Breast epithelium (tissue), 4 donors: Measurements from ENCODE around the gene ASXL2. TPM values are rescaled to one million over a fixed set of nuclear protein-coding genes. Genes with fewer than 3 reads are reported as not detected.

Source experiments
- DNase-seq, 2 donors: peaks; one replicate each; pipeline ENCODE4 v3.0.0-alpha.2; 2019; ENCODE audit warnings: low spot score in 2 of 2
- H3K27ac ChIP-seq, 2 donors: fragments of 200-600 bp; sonication (generic) in 1 of 2; one replicate each; pipeline ENCODE4 v1.5.1; 2016 to 2019; ENCODE audit warnings: mild to moderate bottlenecking in 1 of 2
- H3K27me3 ChIP-seq, 2 donors: fragments of 200-600 bp; sonication (generic) in 1 of 2; one replicate each; pipeline versions ENCODE4 v1.5.1 to v1.6.0; 2017 to 2019; ENCODE audit warnings: control low read depth in 1 of 2, mild to moderate bottlenecking in 1 of 2
- H3K36me3 ChIP-seq: fragments of 200-600 bp; one replicate; pipeline ENCODE4 v1.5.1; 2019
- H3K4me1 ChIP-seq, 2 donors: fragments of 200-600 bp; sonication (generic); one replicate each; pipeline ENCODE4 v1.5.1; 2016 to 2019; ENCODE audit warnings: control low read depth in 1 of 2
- H3K4me3 ChIP-seq, 3 donors: fragments of 200-600 bp; sonication (generic); 1 replicate in 2 of 3; 2 replicates in 1 of 3; pipeline ENCODE4 v1.5.1; 2016 to 2019; ENCODE audit warnings: mild to moderate bottlenecking in 3 of 3, moderate library complexity in 2 of 3
- H3K9me3 ChIP-seq, 2 donors: fragments of 200-600 bp; sonication (generic) in 1 of 2; one replicate each; pipeline ENCODE4 v1.5.1; 2016 to 2019; ENCODE audit warnings: control low read depth in 1 of 2
- POLR2A ChIP-seq: fragments of 450-650 bp; IDR thresholded peaks from one replicate; pipeline ENCODE4 v1.6.1; 2016; ENCODE audit warnings: antibody characterized with exemption, mild to moderate bottlenecking, moderate library complexity
- POLR2AphosphoS5 ChIP-seq, 3 donors: sonication (generic); formaldehyde crosslinking; IDR thresholded peaks; one replicate each; pipeline ENCODE4 v1.6.1; 2017; ENCODE audit warnings: antibody characterized with exemption in 3 of 3
- intact Hi-C: fragments of 100-400 bp; cut with DNase I; formaldehyde crosslinking; loops from one replicate; pipeline ENCODE4 v1.15.1; 2023; ENCODE audit warnings: low total_unique reads
- total RNA-seq, 3 donors: library from RNA; depleted of rRNA; stranded (reverse); fragments of >200 nt; gene quantifications; one replicate each; pipeline ENCODE4 v1.1.0, GENCODE V29; 2016
- TF ChIP-seq, protein P1 (sequence below), 3 donors: fragments of 450-650 bp; IDR thresholded peaks; one replicate each; pipeline ENCODE4 v1.5.1; 2016 to 2017; ENCODE audit warnings: antibody characterized with exemption in 3 of 3, mild to moderate bottlenecking in 3 of 3, moderate library complexity in 3 of 3

The ASXL2 gene
- total RNA-seq, 3 donors from 2014 or later: 16.4 to 18.2 (median 17.4) TPM

DNA sequence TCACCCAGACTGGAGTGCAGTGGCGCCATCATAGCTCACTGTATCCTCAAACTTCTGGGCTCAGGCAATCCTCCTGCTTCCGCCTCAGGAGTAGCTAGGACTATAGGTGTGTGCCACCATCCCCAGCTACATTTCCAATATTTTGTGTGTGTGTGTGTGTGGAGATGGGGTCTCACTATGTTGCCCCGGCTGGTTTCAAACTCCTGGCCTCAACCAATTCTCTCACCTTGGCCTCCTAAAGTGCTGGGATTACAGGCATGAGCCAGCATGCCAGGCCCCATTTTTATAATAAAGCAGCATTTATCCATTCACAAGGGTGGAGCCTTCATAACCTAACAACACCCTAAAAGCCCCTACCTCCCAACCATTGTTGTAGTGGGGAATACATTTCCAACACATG is 152.4 kb downstream of the ASXL2 start:
- TF ChIP-seq POLR2A: no peak
- TF ChIP-seq, protein P1, sequence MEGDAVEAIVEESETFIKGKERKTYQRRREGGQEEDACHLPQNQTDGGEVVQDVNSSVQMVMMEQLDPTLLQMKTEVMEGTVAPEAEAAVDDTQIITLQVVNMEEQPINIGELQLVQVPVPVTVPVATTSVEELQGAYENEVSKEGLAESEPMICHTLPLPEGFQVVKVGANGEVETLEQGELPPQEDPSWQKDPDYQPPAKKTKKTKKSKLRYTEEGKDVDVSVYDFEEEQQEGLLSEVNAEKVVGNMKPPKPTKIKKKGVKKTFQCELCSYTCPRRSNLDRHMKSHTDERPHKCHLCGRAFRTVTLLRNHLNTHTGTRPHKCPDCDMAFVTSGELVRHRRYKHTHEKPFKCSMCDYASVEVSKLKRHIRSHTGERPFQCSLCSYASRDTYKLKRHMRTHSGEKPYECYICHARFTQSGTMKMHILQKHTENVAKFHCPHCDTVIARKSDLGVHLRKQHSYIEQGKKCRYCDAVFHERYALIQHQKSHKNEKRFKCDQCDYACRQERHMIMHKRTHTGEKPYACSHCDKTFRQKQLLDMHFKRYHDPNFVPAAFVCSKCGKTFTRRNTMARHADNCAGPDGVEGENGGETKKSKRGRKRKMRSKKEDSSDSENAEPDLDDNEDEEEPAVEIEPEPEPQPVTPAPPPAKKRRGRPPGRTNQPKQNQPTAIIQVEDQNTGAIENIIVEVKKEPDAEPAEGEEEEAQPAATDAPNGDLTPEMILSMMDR (IDR thresholded peaks at IDR 0.05): no peak
- TF ChIP-seq POLR2AphosphoS5 (IDR thresholded peaks at IDR 0.05): no peak
- H3K27me3 ChIP-seq: no peaks in the 10 kb centered on the region
- no peaks in the 10 kb centered on the region for H3K4me1 ChIP-seq
- DNase-seq: no peak
- H3K36me3 ChIP-seq: no peaks in the 10 kb centered on the region
- H3K9me3 ChIP-seq: no peaks in the 10 kb centered on the region
- intact Hi-C loops: no loop called here
- no peak overlapping the region for H3K27ac ChIP-seq
- no peak overlapping the region for H3K4me3 ChIP-seq

DNA sequence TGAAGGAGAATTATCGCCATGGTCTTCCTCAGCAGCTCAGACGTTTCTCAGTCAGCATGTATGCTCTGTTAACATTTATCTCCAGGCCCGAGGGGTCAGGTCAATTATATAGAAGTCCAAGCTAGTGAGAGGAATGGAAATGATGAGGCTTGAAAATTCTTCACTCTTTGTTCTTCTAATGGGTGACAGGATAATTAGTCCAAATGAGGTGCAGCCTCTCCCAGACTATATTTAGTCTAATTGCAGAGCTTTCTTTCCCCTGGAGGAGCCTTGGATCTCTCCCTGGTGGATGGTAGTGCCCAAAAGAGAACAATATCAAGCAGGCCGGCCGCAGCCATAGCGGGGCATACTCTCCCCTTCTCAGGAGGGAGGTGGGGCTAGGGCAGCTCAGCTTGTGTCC is 153.5 kb downstream of the ASXL2 start:
- intact Hi-C loops: no loop called here
- no peaks in the 10 kb centered on the region for H3K4me1 ChIP-seq
- H3K27ac ChIP-seq: no peak overlapping the region
- H3K27me3 ChIP-seq: no peaks in the 10 kb centered on the region
- no peak overlapping the region for H3K4me3 ChIP-seq
- no peak for DNase-seq
- TF ChIP-seq POLR2AphosphoS5 (IDR thresholded peaks at IDR 0.05) (no peak), POLR2A (no peak)
- TF ChIP-seq, protein P1 (IDR thresholded peaks at IDR 0.05): no peak
- no peaks in the 10 kb centered on the region for H3K36me3 ChIP-seq
- no peaks in the 10 kb centered on the region for H3K9me3 ChIP-seq

DNA sequence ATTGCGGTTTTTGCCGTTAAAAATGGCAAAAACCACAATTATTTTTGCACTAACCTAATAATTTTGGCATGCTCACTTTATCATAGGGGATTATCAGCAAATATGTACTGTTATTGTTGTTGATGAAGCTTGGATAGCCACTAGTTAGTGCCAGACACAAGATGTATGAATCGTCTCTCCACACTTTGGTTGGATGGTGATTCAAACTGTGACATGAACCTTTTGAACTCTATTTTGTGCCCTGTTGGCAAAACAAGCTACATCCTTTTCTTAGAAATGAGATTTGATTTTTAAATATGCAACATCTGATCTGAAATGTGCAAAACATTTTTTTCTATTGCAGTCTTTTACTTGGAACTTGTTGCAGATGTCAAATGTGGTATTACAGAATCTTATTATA is 156.1 kb downstream of the ASXL2 start:
- Histone ChIP-seq H3K4me1 (no peaks in the 10 kb centered on the region), H3K36me3 (no peaks in the 10 kb centered on the region), H3K27ac (no peak overlapping the region), H3K9me3 (no peaks in the 10 kb centered on the region), H3K27me3 (no peaks in the 10 kb centered on the region), H3K4me3 (no peak overlapping the region)
- DNase-seq: no peak
- intact Hi-C loops: no loop called here
- TF ChIP-seq POLR2A (no peak), POLR2AphosphoS5 (IDR thresholded peaks at IDR 0.05) (no peak)
- TF ChIP-seq, protein P1 (IDR thresholded peaks at IDR 0.05): no peak

DNA sequence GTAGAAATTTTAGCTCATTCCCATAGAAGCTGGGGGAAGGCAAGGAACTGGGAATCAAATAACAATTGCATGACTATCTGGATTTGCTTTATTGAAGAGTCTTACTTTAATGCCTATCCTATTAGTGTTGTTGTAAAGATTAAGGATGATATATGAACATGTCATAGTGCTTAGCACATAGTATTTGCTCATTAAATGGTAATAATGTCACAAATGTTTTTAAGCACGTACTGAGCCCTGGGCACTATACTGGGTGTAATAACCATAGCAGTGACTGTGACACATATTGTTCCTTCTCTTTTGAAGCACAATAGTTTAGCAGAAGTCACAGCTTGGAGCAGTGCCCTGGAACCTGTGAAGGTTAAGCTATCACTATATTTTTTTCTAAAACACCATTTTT is 157.7 kb downstream of the ASXL2 start:
- no peak for DNase-seq
- TF ChIP-seq POLR2A (no peak), POLR2AphosphoS5 (IDR thresholded peaks at IDR 0.05) (no peak)
- TF ChIP-seq, protein P1 (IDR thresholded peaks at IDR 0.05): no peak
- intact Hi-C loops: no loop called here
- no peaks in the 10 kb centered on the region for H3K9me3 ChIP-seq
- no peaks in the 10 kb centered on the region for H3K27me3 ChIP-seq
- no peaks in the 10 kb centered on the region for H3K36me3 ChIP-seq
- H3K27ac ChIP-seq: no peak overlapping the region
- H3K4me1 ChIP-seq: no peaks in the 10 kb centered on the region
- H3K4me3 ChIP-seq: no peak overlapping the region

DNA sequence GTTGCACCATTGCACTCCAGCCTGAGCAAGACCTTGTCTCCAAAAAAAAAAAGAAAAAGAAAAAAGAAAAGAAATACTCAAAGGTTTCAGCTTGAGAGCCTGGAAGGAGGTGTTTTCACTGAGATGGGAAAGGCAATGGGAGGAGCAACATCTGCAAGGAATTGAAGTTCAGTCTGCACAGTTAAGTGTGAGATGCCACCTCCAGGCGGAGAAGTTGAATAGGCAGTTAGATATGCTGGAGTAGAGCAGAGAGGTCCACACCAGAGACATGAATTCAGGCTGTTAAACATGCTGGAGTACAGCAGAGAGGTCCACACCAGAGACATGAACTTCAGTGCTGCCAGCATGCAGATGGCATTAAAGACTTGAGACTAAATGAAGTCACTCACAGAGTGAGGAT is 163.5 kb downstream of the ASXL2 start:
- Histone ChIP-seq H3K27me3 (no peaks in the 10 kb centered on the region), H3K9me3 (no peaks in the 10 kb centered on the region), H3K36me3 (no peaks in the 10 kb centered on the region), H3K4me3 (no peak overlapping the region), H3K27ac (no peak overlapping the region), H3K4me1 (no peaks in the 10 kb centered on the region)
- TF ChIP-seq POLR2AphosphoS5 (IDR thresholded peaks at IDR 0.05) (no peak), POLR2A (no peak)
- TF ChIP-seq, protein P1 (IDR thresholded peaks at IDR 0.05): no peak
- no peak for DNase-seq
- intact Hi-C loops: no loop called here
